Measurements from ENCODE around the gene NTF3. TPM values are rescaled to one million over a fixed set of nuclear protein-coding genes. Genes with fewer than 3 reads are reported as not detected.

Gene NTF3
- total RNA-seq, 4 donors from 2014 or later = 0.18 to 0.23 TPM; not detected in 2

DNA sequence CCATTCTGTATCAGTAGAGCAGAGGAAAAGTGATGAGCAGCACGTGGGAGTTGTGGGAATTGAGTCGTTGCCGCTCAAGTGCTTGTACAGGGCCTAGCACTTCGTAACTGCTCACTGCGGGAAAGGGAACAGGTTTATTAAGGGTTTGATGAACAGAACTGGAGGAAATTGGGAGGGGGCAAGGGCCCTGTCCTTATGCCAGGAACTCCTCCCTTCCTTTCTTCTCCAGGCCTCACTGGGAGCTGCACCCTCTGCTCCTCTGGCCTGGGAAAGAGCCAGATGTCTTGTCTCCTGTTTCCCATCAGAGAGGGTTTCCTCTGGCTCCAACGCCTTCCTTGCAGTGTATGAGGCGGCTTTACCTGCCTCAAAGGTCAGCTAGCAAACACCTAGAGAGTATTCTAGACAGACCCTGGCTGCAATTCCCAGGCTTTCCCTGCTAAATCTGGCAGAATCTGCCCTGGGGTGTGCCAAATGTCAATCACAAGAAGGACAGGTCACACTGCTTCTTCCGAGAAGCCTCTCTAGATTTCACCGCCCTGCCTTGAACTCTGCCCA, 78.4 kb downstream of the NTF3 start:
- no peak overlapping the region for H3K4me3 ChIP-seq
- H3K27ac ChIP-seq = no peak overlapping the region
- in situ Hi-C loops (cut with MboI; ENCODE audit: low sequenced_read_pairs in 4 of 4) = no loop called here
- H3K4me1 ChIP-seq = peaks cover 0 to 6% of the 10 kb centered on the region in 2 donors
- TF ChIP-seq, protein P1, sequence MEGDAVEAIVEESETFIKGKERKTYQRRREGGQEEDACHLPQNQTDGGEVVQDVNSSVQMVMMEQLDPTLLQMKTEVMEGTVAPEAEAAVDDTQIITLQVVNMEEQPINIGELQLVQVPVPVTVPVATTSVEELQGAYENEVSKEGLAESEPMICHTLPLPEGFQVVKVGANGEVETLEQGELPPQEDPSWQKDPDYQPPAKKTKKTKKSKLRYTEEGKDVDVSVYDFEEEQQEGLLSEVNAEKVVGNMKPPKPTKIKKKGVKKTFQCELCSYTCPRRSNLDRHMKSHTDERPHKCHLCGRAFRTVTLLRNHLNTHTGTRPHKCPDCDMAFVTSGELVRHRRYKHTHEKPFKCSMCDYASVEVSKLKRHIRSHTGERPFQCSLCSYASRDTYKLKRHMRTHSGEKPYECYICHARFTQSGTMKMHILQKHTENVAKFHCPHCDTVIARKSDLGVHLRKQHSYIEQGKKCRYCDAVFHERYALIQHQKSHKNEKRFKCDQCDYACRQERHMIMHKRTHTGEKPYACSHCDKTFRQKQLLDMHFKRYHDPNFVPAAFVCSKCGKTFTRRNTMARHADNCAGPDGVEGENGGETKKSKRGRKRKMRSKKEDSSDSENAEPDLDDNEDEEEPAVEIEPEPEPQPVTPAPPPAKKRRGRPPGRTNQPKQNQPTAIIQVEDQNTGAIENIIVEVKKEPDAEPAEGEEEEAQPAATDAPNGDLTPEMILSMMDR (IDR thresholded peaks at IDR 0.05 in 4 of 5, conservative IDR thresholded peaks at IDR 0.05 in 1 of 5) = no peak
- TF ChIP-seq POLR2A (IDR thresholded peaks at IDR 0.05) = no peak
- intact Hi-C loops (cut with DNase I; ENCODE audit: low total_unique reads) = no loop called here
- DNase-seq (no peak), ATAC-seq (no peak)
- H3K9me3 ChIP-seq = no peaks in the 10 kb centered on the region
- no peaks in the 10 kb centered on the region for H3K36me3 ChIP-seq
- peaks cover 0 to 7% (median 4%) of the 10 kb centered on the region in 3 donors for H3K27me3 ChIP-seq

DNA sequence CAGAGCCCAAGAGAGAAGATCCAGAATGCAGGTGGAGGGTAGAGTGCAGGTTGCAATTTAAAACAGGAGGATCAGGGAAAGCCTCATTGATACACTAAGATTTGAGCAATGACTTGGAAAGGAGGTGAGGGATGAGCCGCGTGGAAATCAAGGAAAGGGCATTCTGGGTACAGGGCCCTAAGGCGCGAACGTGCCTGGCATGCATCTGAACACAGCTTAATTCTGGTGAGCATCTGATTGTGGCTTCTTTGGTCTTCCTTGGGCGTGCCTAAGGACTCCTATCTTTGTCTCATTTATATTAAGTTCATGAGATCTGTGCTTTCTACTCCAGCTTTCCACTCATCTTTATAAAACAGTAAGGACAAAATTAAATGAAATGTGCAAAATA, 79.3 kb downstream of the NTF3 start:
- DNase-seq = no peak
- Histone ChIP-seq H3K27ac (no peak overlapping the region), H3K4me1 (peaks cover 0 to 6% of the 10 kb centered on the region in 2 donors), H3K36me3 (no peaks in the 10 kb centered on the region), H3K27me3 (peaks cover 0 to 7% (median 4%) of the 10 kb centered on the region in 3 donors), H3K4me3 (peak overlapping the region in 1 of 4 donors; percentile 24), H3K9me3 (no peaks in the 10 kb centered on the region)
- intact Hi-C loops (cut with DNase I; ENCODE audit: low total_unique reads) = no loop called here
- in situ Hi-C loops (cut with MboI; ENCODE audit: low sequenced_read_pairs in 4 of 4) = no loop called here
- ATAC-seq = no peak
- TF ChIP-seq, protein P1 (IDR thresholded peaks at IDR 0.05 in 4 of 5, conservative IDR thresholded peaks at IDR 0.05 in 1 of 5) = no peak
- no peak for TF ChIP-seq POLR2A (IDR thresholded peaks at IDR 0.05)

DNA sequence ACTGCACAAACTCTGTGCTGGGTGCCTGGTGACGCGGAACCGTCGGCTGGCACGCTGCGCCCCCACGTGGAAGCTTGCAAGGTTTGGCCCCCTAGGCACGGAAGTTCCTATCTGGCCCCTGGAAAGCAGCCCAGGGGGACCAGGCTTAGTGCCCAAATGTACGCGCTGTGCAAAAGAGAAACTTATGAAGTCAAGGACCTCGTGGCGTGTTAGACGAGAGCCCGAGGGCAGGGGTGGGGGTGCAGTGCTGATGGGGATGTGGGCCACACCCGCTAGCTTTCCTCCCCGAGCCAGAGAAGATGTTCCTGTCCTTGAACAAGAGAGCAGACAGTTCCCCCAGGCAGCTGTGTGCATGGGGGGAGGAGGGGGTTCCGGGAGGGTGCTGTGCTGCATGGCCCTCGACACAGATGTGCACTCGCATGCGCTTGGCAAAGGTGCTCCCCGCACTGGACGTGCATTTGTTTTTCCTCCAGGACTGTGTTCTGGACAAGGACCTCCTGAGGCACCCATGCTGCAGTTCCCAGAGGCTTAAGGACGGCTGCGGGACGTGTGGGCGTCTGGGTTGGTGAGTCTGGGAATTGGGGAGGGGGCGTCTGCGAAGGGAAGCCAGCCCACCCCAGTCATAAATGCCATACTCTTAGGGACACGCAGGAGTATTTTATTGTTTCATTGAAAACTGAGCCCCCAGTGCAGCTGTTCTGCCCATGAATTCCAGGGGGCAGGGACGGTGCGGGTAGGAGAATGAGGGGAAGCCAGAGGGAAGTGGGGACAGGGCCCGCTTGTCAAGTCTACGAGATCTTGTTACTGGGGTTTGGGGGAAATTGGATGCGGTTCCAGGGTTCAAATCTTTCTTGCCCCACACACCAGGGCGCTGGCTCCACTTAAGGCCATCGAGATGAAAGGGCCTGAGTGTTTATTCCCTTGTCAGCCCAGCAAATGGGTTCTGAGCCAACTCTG, 80.0 kb downstream of the NTF3 start:
- in situ Hi-C loops (cut with MboI; ENCODE audit: low sequenced_read_pairs in 4 of 4) (no loop called here), intact Hi-C loops (cut with DNase I; ENCODE audit: low total_unique reads) (no loop called here)
- H3K27ac ChIP-seq = no peak overlapping the region
- peaks cover 0 to 7% (median 4%) of the 10 kb centered on the region in 3 donors for H3K27me3 ChIP-seq
- no peaks in the 10 kb centered on the region for H3K9me3 ChIP-seq
- no peaks in the 10 kb centered on the region for H3K36me3 ChIP-seq
- H3K4me1 ChIP-seq = peaks cover 0 to 6% of the 10 kb centered on the region in 2 donors
- no peak for TF ChIP-seq POLR2A (IDR thresholded peaks at IDR 0.05)
- TF ChIP-seq, protein P1 (IDR thresholded peaks at IDR 0.05 in 4 of 5, conservative IDR thresholded peaks at IDR 0.05 in 1 of 5) = peak in 2 of 5 experiments; percentile 21 to 43
- peak overlapping the region in 2 of 4 donors; percentile 24 to 27 for H3K4me3 ChIP-seq
- DNase-seq (no peak), ATAC-seq (no peak)

DNA sequence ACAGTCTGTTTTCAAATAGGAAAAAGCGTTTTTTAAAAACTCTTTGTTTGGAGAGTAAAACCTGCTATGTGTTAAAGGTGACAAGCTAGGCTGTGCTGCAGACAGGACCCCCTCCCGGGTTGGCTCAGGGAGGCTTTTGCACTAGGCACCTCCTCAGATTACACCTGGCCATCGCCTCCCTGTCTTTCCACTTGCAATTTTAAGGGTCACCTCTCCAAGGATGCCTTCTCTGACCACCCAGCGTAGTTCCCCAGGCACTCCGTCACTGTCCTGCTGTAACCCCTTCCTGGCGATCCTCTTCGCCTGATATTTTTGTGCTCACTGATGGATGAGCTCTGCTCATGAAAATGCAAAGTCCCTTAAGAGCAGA, 80.7 kb downstream of the NTF3 start:
- TF ChIP-seq POLR2A (IDR thresholded peaks at IDR 0.05) = no peak
- TF ChIP-seq, protein P1 (IDR thresholded peaks at IDR 0.05 in 4 of 5, conservative IDR thresholded peaks at IDR 0.05 in 1 of 5) = no peak
- Histone ChIP-seq H3K4me3 (no peak overlapping the region), H3K9me3 (no peaks in the 10 kb centered on the region), H3K27me3 (peaks cover 0 to 7% (median 4%) of the 10 kb centered on the region in 3 donors), H3K36me3 (no peaks in the 10 kb centered on the region), H3K27ac (no peak overlapping the region), H3K4me1 (peaks cover 0 to 6% of the 10 kb centered on the region in 2 donors)
- in situ Hi-C loops (cut with MboI; ENCODE audit: low sequenced_read_pairs in 4 of 4) (no loop called here), intact Hi-C loops (cut with DNase I; ENCODE audit: low total_unique reads) (no loop called here)
- ATAC-seq = no peak
- no peak for DNase-seq

All from gastrocnemius medialis (tissue), 4 donors.